ENCODE measurements around the gene FMNL1. TPM values are rescaled to one million over a fixed set of nuclear protein-coding genes. Genes with fewer than 3 reads are reported as not detected.

Gene FMNL1
- total and polyA plus RNA-seq, 12 donors = 5.3 to 28.7 (median 9.8) TPM

DNA sequence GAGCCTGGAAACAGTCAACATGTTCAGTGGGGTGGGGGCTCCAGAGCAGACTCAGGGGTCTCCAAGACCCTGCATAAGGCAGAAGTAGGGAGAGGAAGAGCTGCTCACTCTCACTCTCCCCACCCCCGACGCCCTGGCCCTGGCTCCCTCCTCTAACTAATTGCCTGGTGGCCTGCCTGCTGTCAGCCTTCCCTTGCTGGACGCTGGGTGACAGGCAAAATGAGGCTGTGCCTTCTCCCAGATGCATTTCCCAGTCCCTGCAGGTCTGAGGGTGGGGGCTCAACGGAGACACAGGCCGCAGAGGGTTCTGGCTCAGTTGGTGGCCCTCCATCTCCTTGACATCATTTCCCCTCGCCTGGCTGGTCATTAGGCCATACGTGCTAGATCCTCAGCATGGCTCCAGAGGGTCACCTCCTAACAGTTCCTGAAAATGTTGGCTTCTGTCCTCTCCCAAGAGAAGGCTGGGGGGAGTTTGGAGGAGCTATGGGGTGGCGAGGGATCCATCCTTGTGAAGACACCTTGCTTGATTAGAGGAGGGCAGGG, 1.4 kb downstream of the FMNL1 start:
- TF ChIP-seq CTCF (IDR thresholded peaks at IDR 0.05) = no peak
- Histone ChIP-seq H3K9me3 (no peaks in the 10 kb centered on the region), H3K36me3 (no peaks in the 10 kb centered on the region), H3K27me3 (no peaks in the 10 kb centered on the region), H3K27ac (peak overlapping the region in 8 of 10 donors; percentile 48 to 91 (median 77)), H3K4me1 (peaks cover 21 to 79% (median 58%) of the 10 kb centered on the region in 9 donors), H3K4me3 (peak overlapping the region in 9 of 10 donors; percentile 51 to 72 (median 68))
- intact Hi-C loops (cut with DNase I) = loop anchor here in 5 of 10 donors (5.0 to 10.0 kb wide), 4 partner anchors 52 to 164 kb away; partner anchors contain the start of gene MAP3K14 (in 1 of the 5)
- WGBS, 2 donors = 64 to 72% methylated on average over 8 of the region's 8 CpGs
- DNase-seq (no peak), ATAC-seq (no peak)

DNA sequence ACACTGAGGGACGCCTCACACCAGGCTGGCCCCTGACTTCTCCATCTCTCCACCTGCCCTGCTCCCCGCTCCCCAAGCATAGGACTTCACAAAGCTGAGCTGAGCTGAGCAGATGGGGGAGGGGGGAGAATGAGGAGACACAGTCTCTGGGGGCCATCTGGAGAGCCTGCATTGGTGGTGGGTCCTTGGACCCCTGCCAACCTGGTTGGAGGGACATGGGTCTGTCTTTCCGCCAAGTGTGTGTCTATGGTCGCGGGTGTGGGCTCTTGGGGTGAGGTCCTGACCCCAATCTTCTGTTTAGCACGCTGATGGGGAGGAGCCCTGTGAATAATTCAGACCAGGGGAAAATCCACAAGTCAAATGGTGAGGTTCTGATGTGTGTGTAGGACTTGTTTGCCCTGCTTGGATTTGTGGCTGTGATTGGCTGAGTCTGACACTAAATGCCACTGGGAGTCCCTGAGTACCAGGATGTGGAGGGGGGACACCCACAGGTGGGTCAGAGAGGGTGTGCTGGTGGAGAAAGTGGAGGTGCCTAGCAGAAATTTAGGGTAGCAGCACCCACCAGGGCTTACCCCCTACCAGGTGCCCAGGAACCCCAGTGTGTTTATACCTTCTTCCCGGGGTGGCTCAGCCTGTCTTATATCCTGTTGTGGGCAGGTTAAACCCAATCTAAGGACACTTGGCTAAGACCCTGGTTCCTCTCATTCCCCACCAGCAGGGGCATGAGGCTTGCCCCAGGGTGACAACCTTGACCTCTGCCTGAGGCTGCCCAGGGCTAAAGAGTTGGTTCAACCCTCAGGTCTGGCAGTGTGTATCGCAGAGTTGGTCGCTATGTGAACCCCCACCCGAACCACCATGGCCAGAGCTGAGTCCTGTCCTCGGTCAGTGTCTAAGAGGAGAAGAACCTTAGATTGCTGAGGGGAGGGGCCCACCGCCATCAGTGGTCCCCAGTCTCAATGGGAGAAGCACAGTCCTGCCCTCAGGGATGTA, 2.1 kb downstream of the FMNL1 start:
- Histone ChIP-seq H3K36me3 (no peaks in the 10 kb centered on the region), H3K27me3 (no peaks in the 10 kb centered on the region), H3K27ac (peak overlapping the region in 8 of 10 donors; percentile 27 to 91 (median 64)), H3K4me3 (peak overlapping the region in 6 of 10 donors; percentile 51 to 72 (median 70)), H3K4me1 (peaks cover 26 to 85% (median 63%) of the 10 kb centered on the region in 9 donors), H3K9me3 (no peaks in the 10 kb centered on the region)
- 90 to 95% methylated on average over 12 of the region's 12 CpGs for WGBS, 2 donors
- no peak for ATAC-seq
- no peak for DNase-seq
- intact Hi-C loops (cut with DNase I) = loop anchor here in 5 of 10 donors (5.0 to 10.0 kb wide), 4 partner anchors 51 to 163 kb away; partner anchors contain the start of gene MAP3K14 (in 1 of the 5)
- no peak for TF ChIP-seq CTCF (IDR thresholded peaks at IDR 0.05)

GRCh38 chr17:45224671-45225050, 3.0 kb downstream of the FMNL1 start:
- Histone ChIP-seq H3K4me3 (peak overlapping the region in 4 of 10 donors; percentile 51 to 71 (median 70)), H3K27me3 (no peaks in the 10 kb centered on the region), H3K27ac (peak overlapping the region in 9 of 10 donors; percentile 10 to 91 (median 73)), H3K9me3 (no peaks in the 10 kb centered on the region), H3K4me1 (peaks cover 30 to 86% (median 65%) of the 10 kb centered on the region in 9 donors), H3K36me3 (no peaks in the 10 kb centered on the region)
- no peak for TF ChIP-seq CTCF (IDR thresholded peaks at IDR 0.05)
- WGBS, 2 donors = 74 to 77% methylated on average over 9 of the region's 9 CpGs
- intact Hi-C loops (cut with DNase I) = loop anchor here in 5 of 10 donors (5.0 to 10.0 kb wide), 4 partner anchors 50 to 163 kb away; partner anchors contain the start of gene MAP3K14 (in 1 of the 5)
- DNase-seq (no peak), ATAC-seq (peak in 1 of 8 donors; percentile 3)
